ENCODE measurements around the gene SHROOM4.

Gene SHROOM4

GRCh38 chrX:50614460-50614859 is 199.5 kb downstream of the SHROOM4 start:
- DNase-seq = no peak

DNA sequence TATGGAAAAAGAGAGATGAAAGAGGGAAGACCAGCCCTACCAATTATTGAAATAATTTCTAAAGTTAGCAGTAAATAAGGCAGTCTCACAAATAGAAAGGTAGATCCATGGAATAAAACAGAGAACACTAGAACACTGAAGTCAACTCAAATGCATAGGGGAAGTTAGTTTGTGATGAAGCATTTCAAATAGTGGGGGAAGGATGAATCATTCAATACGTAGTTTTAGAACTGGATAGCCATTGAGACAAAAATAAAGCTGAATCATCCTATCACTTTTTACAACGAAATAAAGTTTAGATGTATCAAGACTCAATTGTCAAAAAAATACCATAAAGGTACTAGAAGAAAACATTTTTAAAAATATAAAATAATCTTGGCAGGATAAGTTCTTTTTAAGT is 200.1 kb downstream of the SHROOM4 start:
- no peak for DNase-seq

GRCh38 chrX:50609796-50610195 is 204.2 kb downstream of the SHROOM4 start:
- no peak for DNase-seq

DNA sequence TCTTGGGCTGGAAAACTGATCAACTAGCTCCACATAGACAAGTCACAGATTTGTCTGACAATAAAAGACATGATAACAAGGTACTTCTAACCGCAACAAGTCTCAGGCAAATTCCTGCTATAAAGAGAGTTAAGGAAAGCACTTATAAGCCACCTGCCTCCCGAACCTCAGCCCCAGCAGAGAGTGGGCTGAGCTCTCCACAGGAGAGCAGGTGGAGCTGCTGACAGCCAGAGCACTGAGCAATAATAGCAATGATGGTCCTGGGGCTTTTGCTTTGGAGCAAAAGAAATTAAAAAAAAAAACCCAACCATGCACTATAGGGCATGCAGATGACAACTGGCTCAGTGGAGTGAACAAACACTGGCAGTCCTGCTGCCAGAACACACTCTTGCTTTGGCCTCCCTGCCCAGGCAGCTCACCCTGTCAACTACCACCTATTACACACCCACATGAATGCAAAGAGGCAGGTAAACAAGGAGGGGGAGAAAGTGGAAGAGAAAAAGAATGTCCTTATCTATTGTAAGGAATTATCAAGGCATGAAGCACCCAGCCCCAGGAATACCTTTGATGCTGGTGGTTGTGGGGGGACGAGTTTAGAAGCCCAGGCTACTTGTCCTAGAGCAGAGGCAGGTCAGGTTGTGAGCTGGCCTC is 207.6 kb downstream of the SHROOM4 start:
- no peak for DNase-seq

GRCh38 chrX:50596056-50596455 is 217.9 kb downstream of the SHROOM4 start:
- DNase-seq = no peak

- no peak for DNase-seq
These were observed 219.2 kb downstream of the SHROOM4 start for GRCh38 chrX:50594788-50595187.

DNA sequence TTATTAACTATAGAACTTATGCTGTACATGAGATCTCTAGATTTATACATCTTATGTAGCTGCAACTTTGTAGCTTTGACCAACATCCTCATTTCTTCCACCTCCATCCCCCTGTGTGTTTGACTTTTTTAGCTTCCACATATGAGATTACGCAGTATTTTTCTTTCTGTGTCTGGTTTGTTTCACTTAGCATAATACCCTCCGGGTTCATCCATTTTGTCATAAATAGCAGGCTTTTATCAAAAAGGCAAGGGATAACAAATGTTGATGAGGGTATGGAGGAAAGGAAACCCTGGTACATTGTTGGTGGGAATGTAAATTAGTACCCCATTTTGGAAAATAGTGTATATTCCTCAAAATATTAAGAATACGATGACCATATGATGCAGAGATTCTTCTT is 227.0 kb downstream of the SHROOM4 start:
- DNase-seq = no peak

DNA sequence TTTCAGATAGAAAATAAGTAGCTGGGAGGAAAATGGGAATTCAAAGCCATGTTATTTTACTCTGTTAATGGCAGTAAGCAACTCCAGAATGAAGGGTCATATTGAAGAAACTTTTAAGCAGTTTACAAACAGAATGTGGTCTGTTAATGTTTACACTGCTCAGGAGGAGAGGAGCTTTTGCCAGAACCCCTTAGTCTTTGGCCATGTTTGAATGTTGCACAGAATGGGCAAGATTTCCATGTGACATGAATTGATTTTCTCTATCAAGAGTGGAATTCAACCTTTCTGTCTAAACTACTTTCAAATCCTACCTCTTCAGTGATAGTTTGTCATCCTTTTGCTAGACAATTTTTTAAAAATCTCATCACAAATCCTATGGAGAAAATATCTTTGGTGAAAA is 227.6 kb downstream of the SHROOM4 start:
- no peak for DNase-seq

DNA sequence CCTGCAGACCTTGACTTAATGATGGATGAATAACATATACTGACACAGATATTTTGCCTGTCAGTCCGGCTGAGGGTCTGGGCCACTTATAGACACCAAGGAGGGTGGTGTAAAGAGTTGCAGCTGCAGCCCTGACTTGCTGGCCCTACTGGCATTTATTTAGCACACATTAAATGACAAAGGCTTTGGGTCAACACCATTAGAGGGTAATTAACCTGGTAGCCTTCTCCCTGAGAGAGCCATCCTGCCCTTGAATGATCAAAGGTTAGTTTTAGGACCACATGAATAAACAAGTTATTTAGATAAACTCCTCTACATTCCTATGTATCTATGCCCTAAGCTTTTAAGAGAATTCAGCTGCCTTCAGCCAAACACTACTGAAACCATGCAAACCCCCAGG is 232.6 kb downstream of the SHROOM4 start:
- DNase-seq = no peak

DNA sequence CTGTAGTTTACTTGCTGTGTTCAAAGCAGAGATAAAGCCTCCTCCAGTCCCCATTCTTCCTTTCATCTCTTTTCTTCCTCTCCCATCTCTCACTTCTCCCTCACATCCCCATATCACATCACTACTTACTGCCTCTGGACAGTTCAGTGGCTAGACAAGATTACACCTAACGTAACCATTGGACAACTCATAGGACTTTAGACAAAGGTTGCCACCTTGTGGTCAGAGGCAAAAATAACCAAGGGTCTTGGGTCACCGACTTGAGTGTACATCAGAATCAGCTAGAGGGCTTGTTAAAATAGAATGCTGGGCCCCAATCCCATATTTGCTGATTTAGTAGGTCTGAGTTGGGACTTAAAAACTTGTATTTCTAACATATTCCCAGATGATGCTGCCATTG is 234.0 kb downstream of the SHROOM4 start:
- peak; percentile 0 for DNase-seq

GRCh38 chrX:50577326-50577725 is 236.7 kb downstream of the SHROOM4 start:
- DNase-seq = no peak

DNA sequence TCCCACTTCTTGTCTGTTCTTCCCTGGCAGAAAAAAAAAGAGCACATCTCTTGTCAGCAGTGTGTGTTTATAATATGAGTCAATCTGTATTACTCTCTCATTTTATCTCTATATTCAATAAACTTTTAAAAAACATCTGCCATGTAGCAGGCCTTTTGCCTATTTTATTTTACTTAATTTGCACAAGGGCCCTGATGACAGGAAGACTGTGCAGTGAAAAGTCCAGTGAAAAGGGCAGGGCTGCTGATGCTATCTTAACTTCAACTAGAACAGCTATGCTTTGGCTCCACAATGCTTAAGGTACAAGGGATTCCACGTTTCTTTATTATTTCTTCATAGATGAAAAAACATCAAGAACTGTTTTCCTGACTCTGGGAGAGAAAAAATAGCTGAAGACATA is 246.4 kb downstream of the SHROOM4 start:
- no peak for DNase-seq

- no peak for DNase-seq
These were observed 248.3 kb downstream of the SHROOM4 start for GRCh38 chrX:50565718-50566117.
